Measurements from ENCODE around the gene ATP9A. TPM values are rescaled to one million over a fixed set of nuclear protein-coding genes. Genes with fewer than 3 reads are reported as not detected.

Gene ATP9A
- total RNA-seq, 1 experiment from 2014 or later: 16.8 TPM

GRCh38 chr20:51768759-51769517 lies 748 bp upstream of the ATP9A start:
- no peak for DNase-seq (ENCODE audit: low read depth, low spot score)
- Histone ChIP-seq H3K4me1 (ENCODE audit: control insufficient read depth in 1 of 2, insufficient read depth in 2 of 2, low read length in 2 of 2) (peaks cover 23 to 39% of the 10 kb centered on the region in 2 experiments), H3K9me3 (ENCODE audit: control insufficient read depth in 1 of 2, insufficient read depth in 1 of 2, low read depth in 1 of 2, low read length in 2 of 2) (no peaks in the 10 kb centered on the region), H3K9ac (ENCODE audit: low read length) (no peak overlapping the region), H2AFZ (ENCODE audit: low read depth, low read length, poor library complexity, severe bottlenecking) (peak overlapping the region; percentile 35), H3K36me3 (ENCODE audit: control insufficient read depth in 1 of 2, insufficient read depth in 2 of 2, low read length in 2 of 2) (no peaks in the 10 kb centered on the region), H3K9me2 (ENCODE audit: insufficient read depth) (no peaks in the 10 kb centered on the region), H3K79me2 (ENCODE audit: insufficient read depth, low read length) (no peaks in the 10 kb centered on the region; the same call in 1 of the 2 replicates), H3K4me3 (replicated peaks in 1 of 2; ENCODE audit: low read depth in 1 of 2, low read length in 2 of 2) (no peak overlapping the region; a peak in 1 of 4 replicates), H3K27me3 (ENCODE audit: insufficient read depth, low read length) (no peaks in the 10 kb centered on the region), H4K20me1 (ENCODE audit: insufficient read depth) (no peaks in the 10 kb centered on the region), H3K27ac (ENCODE audit: low read depth, low read length) (no peak overlapping the region), H3K4me2 (ENCODE audit: low read length) (peak overlapping the region; percentile 51)
- BruUV-seq (replicated peaks): no TSS peak
- ATAC-seq: no peak
- ChIA-PET POLR2A (no interaction called here), CTCF (no interaction called here), RAD21 (ENCODE audit: low non-redundant PET in 1 of 2, low total read pairs in 2 of 2, uncharacterized antibody in 2 of 2, unreplicated experiment in 2 of 2) (no interaction called here)
- intact Hi-C loops (cut with micrococcal nuclease): no loop called here
- TF ChIP-seq REST (IDR thresholded peaks at IDR 0.05; ENCODE audit: low read depth): no peak
- no peak for TF ChIP-seq SRF (IDR thresholded peaks at IDR 0.05; ENCODE audit: low read depth)
- no peak for TF ChIP-seq JUND (IDR thresholded peaks at IDR 0.05)
- TF ChIP-seq ELF1 (IDR thresholded peaks at IDR 0.05; ENCODE audit: borderline replicate concordance, low read depth): no peak
- TF ChIP-seq POLR2A (IDR thresholded peaks at IDR 0.05; ENCODE audit: borderline replicate concordance, extremely low read depth, insufficient read depth, insufficient read length): no peak
- TF ChIP-seq EGR1 (IDR thresholded peaks at IDR 0.05; ENCODE audit: low read depth): no peak
- no peak for TF ChIP-seq EZH2phosphoT487 (IDR thresholded peaks at IDR 0.05; ENCODE audit: borderline replicate concordance)

Data from HCT116 (cell line).